ENCODE measurements around the gene INPP5D. TPM values are rescaled to one million over a fixed set of nuclear protein-coding genes. Genes with fewer than 3 reads are reported as not detected.

Gene INPP5D
- total and polyA plus RNA-seq, 2 of the 13 experiments (the other 11 are each of a cell fraction or from before 2014, with no cell fraction given) = 16.7 to 18.0 TPM

GRCh38 chr2:233013027-233013461 lies 47.1 kb upstream of the INPP5D start, which contains the start of gene NGEF (continued):
- peak; percentile 82; the same call in 1 of the 2 replicates for TF ChIP-seq FIP1L1 (IDR thresholded peaks at IDR 0.05; ENCODE audit: borderline replicate concordance, insufficient read depth, low read depth, low read length)
- TF ChIP-seq ZNF264 (CRISPR knock-in tag; IDR thresholded peaks at IDR 0.05) = peak; percentile 85; the same call in 1 of the 2 replicates
- TF ChIP-seq ZMAT3 (CRISPR knock-in tag; conservative IDR thresholded peaks at IDR 0.05) = peak; percentile 60; the same call in 1 of the 2 replicates
- peak; percentile 47; the same call in 1 of the 2 replicates for TF ChIP-seq ZHX2 (IDR thresholded peaks at IDR 0.05; ENCODE audit: low read depth)
- no peak; the same call in 1 of the 2 replicates for TF ChIP-seq ZHX2 (CRISPR knock-in tag; IDR thresholded peaks at IDR 0.05; ENCODE audit: borderline replicate concordance)
- TF ChIP-seq TGIF2 (CRISPR knock-in tag; IDR thresholded peaks at IDR 0.05) = 0 out of 2 replicates have a peak, but pooled peaks have one; percentile 63
- peak; percentile 90 for TF ChIP-seq FOXP4 (CRISPR knock-in tag; IDR thresholded peaks at IDR 0.05)
- TF ChIP-seq ZNF777 (CRISPR knock-in tag; IDR thresholded peaks at IDR 0.05) = 0 out of 2 replicates have a peak, but pooled peaks have one; percentile 2
- TF ChIP-seq CCAR2 (optimal IDR thresholded peaks at IDR 0.05; ENCODE audit: low read depth, low read length) = no peak
- peak; percentile 87; the same call in 1 of the 2 replicates for TF ChIP-seq ZBTB49 (CRISPR knock-in tag; IDR thresholded peaks at IDR 0.05; ENCODE audit: borderline replicate concordance)
- TF ChIP-seq MEIS2 (CRISPR knock-in tag; IDR thresholded peaks at IDR 0.05) = peak; percentile 87; the same call in 1 of the 2 replicates
- no peak for TF ChIP-seq ZNF597 (CRISPR knock-in tag; IDR thresholded peaks at IDR 0.05)
- TF ChIP-seq CCDC6 (CRISPR knock-in tag; IDR thresholded peaks at IDR 0.05) = peak; percentile 72; the same call in 1 of the 2 replicates
- TF ChIP-seq IRX3 (CRISPR knock-in tag; IDR thresholded peaks at IDR 0.05; ENCODE audit: borderline replicate concordance, low read depth) = peak; percentile 76; the same call in 1 of the 2 replicates
- peak; percentile 84 for TF ChIP-seq ATF2 (CRISPR knock-in tag; IDR thresholded peaks at IDR 0.05)
- peak; percentile 78 for TF ChIP-seq HNRNPH1 (optimal IDR thresholded peaks at IDR 0.05; ENCODE audit: low read depth, low read length)
